Transverse colon (tissue), 4 donors: ENCODE data around the gene CDC16.

ENCODE experiments used
- POLR2A ChIP-seq: fragments of 450-650 bp; IDR thresholded peaks from one replicate; pipeline ENCODE4 v1.6.1; 2016; ENCODE audit warnings: antibody characterized with exemption, mild to moderate bottlenecking, moderate library complexity
- POLR2AphosphoS5 ChIP-seq, 3 donors: sonication (generic); formaldehyde crosslinking; IDR thresholded peaks; one replicate each; pipeline ENCODE4 v1.6.1; 2016; ENCODE audit warnings: antibody characterized with exemption in 3 of 3
- TF ChIP-seq, protein P1 (sequence below), 5 experiments: fragments of 200-600 bp in 3 of 5; fragments of 450-650 bp in 2 of 5; sonication (generic) in 3 of 5; IDR thresholded peaks; 1 replicate in 2 of 5; 2 replicates in 3 of 5; pipeline ENCODE4 v1.5.1; 2016 to 2017; ENCODE audit warnings: antibody characterized with exemption in 5 of 5, inconsistent platforms in 3 of 5, mild to moderate bottlenecking in 2 of 5, moderate library complexity in 1 of 5

GRCh38 chr13:114222461-114222968 is 12.2 kb upstream of the CDC16 start:
- TF ChIP-seq, protein P1, sequence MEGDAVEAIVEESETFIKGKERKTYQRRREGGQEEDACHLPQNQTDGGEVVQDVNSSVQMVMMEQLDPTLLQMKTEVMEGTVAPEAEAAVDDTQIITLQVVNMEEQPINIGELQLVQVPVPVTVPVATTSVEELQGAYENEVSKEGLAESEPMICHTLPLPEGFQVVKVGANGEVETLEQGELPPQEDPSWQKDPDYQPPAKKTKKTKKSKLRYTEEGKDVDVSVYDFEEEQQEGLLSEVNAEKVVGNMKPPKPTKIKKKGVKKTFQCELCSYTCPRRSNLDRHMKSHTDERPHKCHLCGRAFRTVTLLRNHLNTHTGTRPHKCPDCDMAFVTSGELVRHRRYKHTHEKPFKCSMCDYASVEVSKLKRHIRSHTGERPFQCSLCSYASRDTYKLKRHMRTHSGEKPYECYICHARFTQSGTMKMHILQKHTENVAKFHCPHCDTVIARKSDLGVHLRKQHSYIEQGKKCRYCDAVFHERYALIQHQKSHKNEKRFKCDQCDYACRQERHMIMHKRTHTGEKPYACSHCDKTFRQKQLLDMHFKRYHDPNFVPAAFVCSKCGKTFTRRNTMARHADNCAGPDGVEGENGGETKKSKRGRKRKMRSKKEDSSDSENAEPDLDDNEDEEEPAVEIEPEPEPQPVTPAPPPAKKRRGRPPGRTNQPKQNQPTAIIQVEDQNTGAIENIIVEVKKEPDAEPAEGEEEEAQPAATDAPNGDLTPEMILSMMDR (IDR thresholded peaks at IDR 0.05): no peak
- TF ChIP-seq POLR2A: no peak
- no peak for TF ChIP-seq POLR2AphosphoS5 (IDR thresholded peaks at IDR 0.05)
